ENCODE results near the gene MAP1B.

Gene MAP1B

GRCh38 chr5:72252008-72252407 lies 144.7 kb downstream of the MAP1B start:
- TF ChIP-seq CTCF (IDR thresholded peaks at IDR 0.05; ENCODE audit: insufficient read depth, low read depth, low read length, missing control alignments): no peak
- no peak for DNase-seq (ENCODE audit: low read depth)

GRCh38 chr5:72252574-72253155 lies 145.4 kb downstream of the MAP1B start:
- DNase-seq (ENCODE audit: low read depth): no peak
- TF ChIP-seq CTCF (IDR thresholded peaks at IDR 0.05; ENCODE audit: insufficient read depth, low read depth, low read length, missing control alignments): no peak
- no peak overlapping the region for H3K4me3 ChIP-seq (ENCODE audit: low read depth, low read length)

More at GRCh38 chr5:72252008-72252407, 144.7 kb downstream of the MAP1B start:
- H3K4me3 ChIP-seq (ENCODE audit: low read depth, low read length): no peak overlapping the region

- DNase-seq (ENCODE audit: low read depth): no peak
- H3K4me3 ChIP-seq (ENCODE audit: low read depth, low read length): no peak overlapping the region
- no peak for TF ChIP-seq CTCF (IDR thresholded peaks at IDR 0.05; ENCODE audit: insufficient read depth, low read depth, low read length, missing control alignments)
Observed at GRCh38 chr5:72255237-72255636, 148.0 kb downstream of the MAP1B start.

- no peak for DNase-seq (ENCODE audit: low read depth)
- no peak overlapping the region for H3K4me3 ChIP-seq (ENCODE audit: low read depth, low read length)
Observed at GRCh38 chr5:72255670-72256069, 148.4 kb downstream of the MAP1B start.

GRCh38 chr5:72256536-72256935 lies 149.3 kb downstream of the MAP1B start:
- TF ChIP-seq CTCF (IDR thresholded peaks at IDR 0.05; ENCODE audit: insufficient read depth, low read depth, low read length, missing control alignments): no peak
- H3K4me3 ChIP-seq (ENCODE audit: low read depth, low read length): no peak overlapping the region
- no peak for DNase-seq (ENCODE audit: low read depth)

More at GRCh38 chr5:72255670-72256069, 148.4 kb downstream of the MAP1B start:
- TF ChIP-seq CTCF (IDR thresholded peaks at IDR 0.05; ENCODE audit: insufficient read depth, low read depth, low read length, missing control alignments): no peak
